Activated T-helper 2 cell treated with anti-CD3 and anti-CD28 coated beads, Interferon-gamma antibody, Interleukin-2, Interleukin-4, amounts not matched to agents 10 μg/mL and 5 μg/mL and 100 μg/mL, durations not matched to agents 14 hours and 24 hours and 36 hours (primary cell): Measurements from ENCODE around the gene RERG. TPM values are rescaled to one million over a fixed set of nuclear protein-coding genes. Genes with fewer than 3 reads are reported as not detected.
"Not testable (repeated sequence)": the region's sequence is repeated elsewhere in the genome, so short reads cannot be mapped to it uniquely, and the experiment has no call there.

Experiments used
- DNase-seq: peaks from one replicate; pipeline ENCODE4 v3.0.0; 2021; ENCODE audit warnings: low spot score
- H3K27ac Mint-ChIP-seq: one replicate; pipeline ENCODE4 v1.8.0; 2021; ENCODE audit warnings: mixed read lengths
- H3K27me3 Mint-ChIP-seq: one replicate; pipeline ENCODE4 v1.8.0; 2021; ENCODE audit warnings: low read depth, mixed read lengths
- H3K36me3 Mint-ChIP-seq: one replicate; pipeline ENCODE4 v1.8.0; 2021; ENCODE audit warnings: low read depth, mixed read lengths
- H3K4me1 Mint-ChIP-seq: one replicate; pipeline ENCODE4 v1.8.0; 2021; ENCODE audit warnings: low read depth, mixed read lengths
- H3K4me3 Mint-ChIP-seq: one replicate; pipeline ENCODE4 v1.8.0; 2021; ENCODE audit warnings: low read depth, mild to moderate bottlenecking, moderate library complexity, mixed read lengths
- H3K9me3 Mint-ChIP-seq: one replicate; pipeline ENCODE4 v1.8.0; 2021; ENCODE audit warnings: mixed read lengths
- intact Hi-C: fragments of 100-400 bp; cut with micrococcal nuclease; formaldehyde crosslinking; loops from one replicate; pipeline ENCODE4 v1.15.1; 2023
- total RNA-seq: library from RNA; stranded (reverse); gene quantifications from 2 replicates; pipeline ENCODE4 v1.2.3, GENCODE V29; 2022

RERG gene
- total RNA-seq, 1 donor from 2014 or later: not detected

GRCh38 chr12:15088105-15088504, 133.1 kb downstream of the RERG start:
- H3K36me3 Mint-ChIP-seq: no peaks in the 10 kb centered on the region

GRCh38 chr12:15077751-15078150, 143.5 kb downstream of the RERG start:
- H3K27ac Mint-ChIP-seq, H3K36me3 Mint-ChIP-seq, H3K9me3 Mint-ChIP-seq, DNase-seq, intact Hi-C loops, H3K4me3 Mint-ChIP-seq, H3K27me3 Mint-ChIP-seq: not testable (repeated sequence)
- peaks cover 11% of the 10 kb centered on the region for H3K4me1 Mint-ChIP-seq

More at GRCh38 chr12:15088105-15088504, 133.1 kb downstream of the RERG start:
- intact Hi-C loops: no loop called here
- no peak for DNase-seq
- Mint-ChIP-seq H3K27ac (no peak overlapping the region), H3K9me3 (no peaks in the 10 kb centered on the region), H3K27me3 (peaks cover 4% of the 10 kb centered on the region), H3K4me3 (no peak overlapping the region), H3K4me1 (peaks cover 4% of the 10 kb centered on the region)

GRCh38 chr12:15074351-15074750, 146.9 kb downstream of the RERG start:
- no peaks in the 10 kb centered on the region for H3K36me3 Mint-ChIP-seq
- intact Hi-C loops: no loop called here

GRCh38 chr12:15059123-15059522, 162.1 kb downstream of the RERG start:
- intact Hi-C loops: no loop called here
- no peak for DNase-seq
- H3K4me1 Mint-ChIP-seq: no peaks in the 10 kb centered on the region
- H3K9me3 Mint-ChIP-seq: no peaks in the 10 kb centered on the region
- no peak overlapping the region for H3K4me3 Mint-ChIP-seq
- H3K27ac Mint-ChIP-seq: no peak overlapping the region
- no peaks in the 10 kb centered on the region for H3K36me3 Mint-ChIP-seq
- H3K27me3 Mint-ChIP-seq: peaks cover 1% of the 10 kb centered on the region

More at GRCh38 chr12:15074351-15074750, 146.9 kb downstream of the RERG start:
- Mint-ChIP-seq H3K27me3 (peaks cover 3% of the 10 kb centered on the region), H3K9me3 (no peaks in the 10 kb centered on the region), H3K27ac (no peak overlapping the region), H3K4me3 (no peak overlapping the region), H3K4me1 (peaks cover 11% of the 10 kb centered on the region)
- no peak for DNase-seq

Other genes starting within 250 kb of the RERG start
- gene PDE6H, start 248.4 kb downstream of the RERG start, total RNA-seq: not detected in 2 replicates
- 0.41 TPM in 1 of 2 replicates, not detected in the other for gene PTPRO, start 101.1 kb upstream of the RERG start, total RNA-seq